ENCODE measurements around the gene INPP4B.

The INPP4B gene

GRCh38 chr4:142104041-142104440 lies 742.1 kb downstream of the INPP4B start:
- no peak for TF ChIP-seq CTCF (IDR thresholded peaks at IDR 0.05; ENCODE audit: borderline replicate concordance, control extremely low read depth, extremely low read depth, insufficient read depth, missing control alignments)
- in situ Hi-C loops (cut with MboI; ENCODE audit: low sequenced_read_pairs, unreplicated experiment): loop anchor here (25.0 kb wide), 1 partner anchor 792 kb away; no protein-coding TSS in a partner anchor
- no peak for DNase-seq (ENCODE audit: low spot score)

DNA sequence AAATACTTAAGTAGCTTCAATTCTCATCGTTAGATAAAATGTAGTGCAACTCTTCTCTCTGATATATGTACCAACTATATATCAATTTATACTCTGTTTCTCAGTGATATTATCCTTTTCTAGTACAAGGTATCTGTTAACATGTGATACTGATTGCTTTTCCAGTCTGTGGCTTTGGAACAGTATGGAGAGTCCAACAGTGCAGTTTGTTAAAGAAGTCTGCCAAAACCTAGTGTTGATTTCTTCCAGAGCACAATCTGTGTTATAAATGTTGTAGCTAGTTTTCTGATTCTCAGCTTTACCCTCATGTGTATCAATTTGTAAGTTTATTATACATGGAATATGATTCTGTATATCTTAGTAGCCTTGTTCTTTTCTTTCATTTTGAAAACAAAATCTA lies 744.7 kb downstream of the INPP4B start:
- in situ Hi-C loops (cut with MboI; ENCODE audit: low sequenced_read_pairs, unreplicated experiment): loop anchor here (25.0 kb wide), 1 partner anchor 789 kb away; no protein-coding TSS in a partner anchor
- TF ChIP-seq CTCF (IDR thresholded peaks at IDR 0.05; ENCODE audit: borderline replicate concordance, control extremely low read depth, extremely low read depth, insufficient read depth, missing control alignments): no peak
- no peak for DNase-seq (ENCODE audit: low spot score)

DNA sequence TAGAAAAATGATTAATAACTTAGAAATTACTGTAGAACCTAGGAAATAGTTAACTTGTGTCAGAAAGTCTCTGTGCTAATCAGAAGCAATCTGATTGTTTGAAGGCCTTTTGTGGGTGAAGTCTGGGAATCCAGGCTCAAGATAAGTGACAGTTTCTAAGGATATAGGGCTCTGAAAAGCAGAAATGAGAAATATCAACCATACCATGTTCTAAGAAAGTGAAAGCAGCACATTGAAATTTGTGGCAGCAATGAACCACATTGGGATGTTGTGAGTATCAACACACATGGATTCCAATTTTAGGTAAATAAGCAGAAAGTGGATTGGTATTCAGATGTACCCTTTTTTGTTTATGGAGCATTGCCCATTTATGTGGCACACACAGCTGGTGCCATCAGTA lies 745.2 kb downstream of the INPP4B start:
- no peak for TF ChIP-seq CTCF (IDR thresholded peaks at IDR 0.05; ENCODE audit: borderline replicate concordance, control extremely low read depth, extremely low read depth, insufficient read depth, missing control alignments)
- in situ Hi-C loops (cut with MboI; ENCODE audit: low sequenced_read_pairs, unreplicated experiment): loop anchor here (25.0 kb wide), 1 partner anchor 789 kb away; no protein-coding TSS in a partner anchor
- no peak for DNase-seq (ENCODE audit: low spot score)

GRCh38 chr4:142098900-142099545 lies 747.1 kb downstream of the INPP4B start:
- TF ChIP-seq CTCF (IDR thresholded peaks at IDR 0.05; ENCODE audit: borderline replicate concordance, control extremely low read depth, extremely low read depth, insufficient read depth, missing control alignments): no peak
- in situ Hi-C loops (cut with MboI; ENCODE audit: low sequenced_read_pairs, unreplicated experiment): no loop called here

GRCh38 chr4:142098380-142098779 lies 747.7 kb downstream of the INPP4B start:
- no peak for DNase-seq (ENCODE audit: low spot score)
- TF ChIP-seq CTCF (IDR thresholded peaks at IDR 0.05; ENCODE audit: borderline replicate concordance, control extremely low read depth, extremely low read depth, insufficient read depth, missing control alignments): no peak
- in situ Hi-C loops (cut with MboI; ENCODE audit: low sequenced_read_pairs, unreplicated experiment): no loop called here

More at GRCh38 chr4:142098900-142099545, 747.1 kb downstream of the INPP4B start:
- DNase-seq (ENCODE audit: low spot score): no peak

DNA sequence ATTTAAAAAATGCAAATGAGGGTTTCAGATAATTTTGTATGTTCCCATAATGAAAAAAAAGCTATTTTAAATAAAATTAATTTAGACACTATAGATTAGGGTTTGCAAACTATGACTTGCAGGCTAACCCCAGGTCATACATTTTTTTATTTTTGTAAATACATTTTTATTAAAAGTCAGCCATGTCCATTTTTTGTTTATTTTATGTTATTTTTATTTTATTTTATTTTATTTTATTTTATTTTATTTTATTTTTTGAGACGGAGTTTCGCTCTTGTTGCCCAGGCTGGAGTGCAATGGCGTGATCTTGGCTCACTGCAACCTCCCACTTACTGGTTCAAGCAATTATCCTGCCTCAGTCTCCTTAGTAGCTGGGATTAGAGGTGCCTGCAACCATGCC lies 749.1 kb downstream of the INPP4B start:
- TF ChIP-seq CTCF (IDR thresholded peaks at IDR 0.05; ENCODE audit: borderline replicate concordance, control extremely low read depth, extremely low read depth, insufficient read depth, missing control alignments): no peak
- in situ Hi-C loops (cut with MboI; ENCODE audit: low sequenced_read_pairs, unreplicated experiment): no loop called here
- DNase-seq (ENCODE audit: low spot score): no peak
